Measurements from ENCODE around the gene TFE3. TPM values are rescaled to one million over a fixed set of nuclear protein-coding genes. Genes with fewer than 3 reads are reported as not detected.

TFE3 gene
- total RNA-seq, 4 donors from 2014 or later: 25.6 to 36.3 (median 32.4) TPM

GRCh38 chrX:49037883-49038475, 5.2 kb downstream of the TFE3 start:
- Histone ChIP-seq H3K4me3 (no peak overlapping the region), H3K27me3 (no peaks in the 10 kb centered on the region), H3K27ac (no peak overlapping the region), H3K4me1 (peaks cover 0 to 16% (median 0%) of the 10 kb centered on the region in 4 donors), H3K36me3 (peaks cover 0 to 45% (median 0%) of the 10 kb centered on the region in 3 donors), H3K9me3 (no peaks in the 10 kb centered on the region)
- TF ChIP-seq POLR2A (IDR thresholded peaks at IDR 0.05) (no peak), CTCF (IDR thresholded peaks at IDR 0.05) (no peak)
- DNase-seq: no peak

- Histone ChIP-seq H3K36me3 (peaks cover 0 to 26% (median 0%) of the 10 kb centered on the region in 3 donors), H3K9me3 (no peaks in the 10 kb centered on the region), H3K27me3 (no peaks in the 10 kb centered on the region), H3K27ac (peak overlapping the region in 2 of 4 donors; percentile 56 to 72), H3K4me1 (no peaks in the 10 kb centered on the region), H3K4me3 (no peak overlapping the region)
- no peak for DNase-seq
- no peak for TF ChIP-seq CTCF (IDR thresholded peaks at IDR 0.05)
- no peak for TF ChIP-seq POLR2A (IDR thresholded peaks at IDR 0.05)
These were observed 12.9 kb downstream of the TFE3 start for GRCh38 chrX:49030283-49030682.

- Histone ChIP-seq H3K27ac (peak overlapping the region in 2 of 4 donors; percentile 56 to 72), H3K27me3 (no peaks in the 10 kb centered on the region), H3K4me1 (no peaks in the 10 kb centered on the region), H3K9me3 (no peaks in the 10 kb centered on the region), H3K4me3 (no peak overlapping the region), H3K36me3 (peaks cover 0 to 26% (median 0%) of the 10 kb centered on the region in 3 donors)
- DNase-seq: peak in 2 of 3 donors; percentile 75 to 77
- TF ChIP-seq CTCF (IDR thresholded peaks at IDR 0.05): no peak
- TF ChIP-seq POLR2A (IDR thresholded peaks at IDR 0.05): no peak
These were observed 13.3 kb downstream of the TFE3 start for GRCh38 chrX:49029876-49030275.

- Histone ChIP-seq H3K36me3 (no peaks in the 10 kb centered on the region), H3K27me3 (no peaks in the 10 kb centered on the region), H3K4me1 (no peaks in the 10 kb centered on the region), H3K9me3 (no peaks in the 10 kb centered on the region), H3K27ac (no peak overlapping the region), H3K4me3 (no peak overlapping the region)
- no peak for TF ChIP-seq CTCF (IDR thresholded peaks at IDR 0.05)
- TF ChIP-seq POLR2A (IDR thresholded peaks at IDR 0.05): no peak
- DNase-seq: no peak
These were observed 23.4 kb downstream of the TFE3 start for GRCh38 chrX:49019599-49020249.

GRCh38 chrX:49019050-49019449, 24.1 kb downstream of the TFE3 start:
- no peaks in the 10 kb centered on the region for H3K36me3 ChIP-seq
- no peak overlapping the region for H3K27ac ChIP-seq
- no peaks in the 10 kb centered on the region for H3K9me3 ChIP-seq
- no peaks in the 10 kb centered on the region for H3K27me3 ChIP-seq
- TF ChIP-seq POLR2A (IDR thresholded peaks at IDR 0.05) (no peak), CTCF (IDR thresholded peaks at IDR 0.05) (no peak)
- no peak overlapping the region for H3K4me3 ChIP-seq
- no peak for DNase-seq
- no peaks in the 10 kb centered on the region for H3K4me1 ChIP-seq

Data from Peyer's patch (tissue), 4 donors.